Activated CD8-positive, alpha-beta memory T cell treated with anti-CD3 and anti-CD28 coated beads, Interleukin-2, amount 50 U/mL, for 48 hours (primary cell): ENCODE results near the gene ZFR.
"Not testable (repeated sequence)": the region's sequence is repeated elsewhere in the genome, so short reads cannot be mapped to it uniquely, and the experiment has no call there.

Experiments
- DNase-seq: peaks from one replicate; pipeline ENCODE4 v3.0.0-alpha.2; 2020

ZFR gene

GRCh38 chr5:32317041-32317440 is 127.5 kb downstream of the ZFR start:
- no peak for DNase-seq

DNA sequence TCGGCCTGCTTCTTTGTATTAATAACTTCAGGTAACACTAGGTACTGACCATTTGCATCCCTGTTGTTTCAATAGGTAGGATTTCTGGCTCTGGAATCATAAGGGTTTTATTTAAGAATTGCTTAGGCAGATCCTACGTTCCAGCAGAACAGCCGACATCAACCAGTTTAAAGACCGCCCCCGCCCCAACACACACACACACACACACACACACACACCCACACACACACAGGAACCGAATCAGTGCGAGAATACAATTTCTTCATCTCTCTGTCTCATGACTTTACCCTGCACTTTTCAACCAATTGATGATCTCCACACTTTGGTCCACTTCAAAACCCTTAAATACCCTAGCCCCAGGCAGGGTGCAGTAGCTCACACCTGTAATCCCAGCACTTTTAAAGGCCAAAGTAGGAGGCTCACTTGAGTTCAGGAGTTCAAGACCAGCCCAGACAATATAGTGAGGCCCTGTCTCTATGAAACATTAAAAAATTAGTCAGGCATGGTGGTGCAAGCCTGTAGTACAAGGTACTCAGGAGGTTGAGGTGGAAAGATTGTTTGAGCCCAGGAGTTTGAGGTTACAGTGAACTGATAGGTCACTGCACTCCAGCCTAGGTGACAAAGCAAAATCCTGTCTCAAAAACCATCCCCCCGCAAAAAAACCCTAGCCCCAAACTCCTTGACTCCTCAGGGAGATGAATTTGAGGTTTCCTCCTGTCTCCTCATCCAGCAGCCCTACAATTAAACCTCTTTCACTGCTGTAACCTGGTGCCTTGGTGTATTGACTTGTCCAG is 129.1 kb downstream of the ZFR start:
- DNase-seq, result no peak

DNA sequence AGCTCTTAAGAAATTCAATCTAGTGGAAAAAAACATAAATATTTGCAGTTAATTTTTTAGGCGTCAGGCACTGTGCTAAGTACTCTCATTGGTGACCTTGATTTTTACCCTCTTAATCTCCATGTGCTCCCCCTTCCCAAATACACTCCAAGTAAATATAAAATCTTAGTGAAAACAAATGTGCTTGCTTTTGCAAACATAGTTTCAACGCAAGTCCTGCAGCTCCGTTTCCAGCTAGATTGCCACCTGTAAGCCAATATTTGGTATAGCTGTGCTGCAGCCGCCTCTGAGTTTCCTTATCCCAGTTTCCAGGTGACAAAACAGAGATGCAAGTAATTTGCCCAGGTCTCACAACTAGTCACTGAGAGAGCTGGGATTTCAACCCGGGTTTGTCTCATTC is 129.9 kb downstream of the ZFR start:
- no peak for DNase-seq

DNA sequence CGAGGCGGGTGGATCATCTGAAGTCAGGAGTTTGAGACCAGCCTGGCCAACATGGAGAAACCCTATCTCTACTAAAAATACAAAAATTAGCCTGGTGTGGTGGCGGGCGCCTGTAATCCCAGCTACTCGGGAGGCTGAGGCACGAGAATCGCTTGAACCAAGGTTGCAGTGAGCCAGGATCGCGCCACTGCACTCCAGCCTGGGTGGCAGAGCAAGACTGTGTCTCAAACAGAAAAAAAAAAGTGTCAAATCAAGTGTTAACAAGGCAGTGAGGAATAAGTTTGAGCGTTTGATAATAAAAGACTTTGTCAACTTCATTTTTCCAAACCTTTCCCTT is 130.4 kb downstream of the ZFR start:
- not testable (repeated sequence) for DNase-seq

- DNase-seq, result peak; percentile 100
These were observed 131.8 kb downstream of the ZFR start, which contains the start of gene MTMR12 for GRCh38 chr5:32312595-32313332. Gene MTMR12, minus strand, starts transcription at chr5:32312939. Its CDS starts 101 bp downstream, at chr5:32312838.

- DNase-seq, result peak; percentile 78
These were observed 132.3 kb downstream of the ZFR start for GRCh38 chr5:32312197-32312594.

GRCh38 chr5:32311404-32312196 is 132.9 kb downstream of the ZFR start:
- DNase-seq, result no peak

DNA sequence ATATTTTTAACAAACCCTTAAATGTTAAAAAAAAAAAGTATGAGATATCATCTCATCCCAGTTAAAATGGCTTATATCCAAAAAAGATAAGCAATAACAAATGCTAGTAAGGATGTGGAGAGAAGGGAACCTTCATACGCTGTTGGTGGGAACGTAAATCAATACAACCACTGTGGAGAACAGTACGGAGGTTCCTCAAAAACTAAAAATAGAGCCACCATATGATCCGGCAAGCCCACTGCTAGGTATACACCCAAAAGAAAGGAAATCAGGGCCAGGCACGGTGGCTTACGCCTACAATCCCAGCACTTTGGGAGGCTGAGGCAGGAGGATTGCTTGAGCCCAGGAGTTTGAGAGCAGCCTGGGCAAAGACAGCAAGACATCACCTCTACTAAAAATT is 134.8 kb downstream of the ZFR start:
- DNase-seq, result no peak

GRCh38 chr5:32308946-32309345 is 135.6 kb downstream of the ZFR start:
- no peak for DNase-seq

- no peak for DNase-seq
These were observed 136.8 kb downstream of the ZFR start for GRCh38 chr5:32307769-32308194.

DNA sequence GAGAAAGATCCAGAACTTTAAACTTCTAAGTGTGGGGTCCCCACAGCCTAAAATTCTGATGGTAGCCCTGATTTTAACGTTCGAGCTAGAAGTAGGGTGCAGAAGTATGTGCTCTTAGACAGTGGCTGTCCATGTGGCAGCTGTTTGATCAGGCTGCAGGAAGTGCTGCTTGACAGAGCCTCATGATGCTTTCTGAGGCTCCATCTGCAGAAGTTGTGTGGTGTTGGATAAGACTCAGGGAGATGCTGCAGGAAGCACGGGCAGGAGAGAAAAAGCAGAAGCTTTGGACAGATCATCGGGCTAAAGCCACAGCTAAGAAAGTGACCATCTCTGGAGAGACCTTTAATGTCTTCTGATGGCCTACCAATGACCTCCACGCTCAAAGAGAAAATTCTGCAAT is 139.9 kb downstream of the ZFR start:
- no peak for DNase-seq
